Natural killer cell (primary cell): Measurements from ENCODE around the gene KIT. TPM values are rescaled to one million over a fixed set of nuclear protein-coding genes. Genes with fewer than 3 reads are reported as not detected.

Source experiments
- ATAC-seq, 3 donors: fragments of 150-1000 bp in 2 of 3; fragments of 200-7000 bp in 1 of 3; cut with Tn5 transposase; 1 replicate in 1 of 3; 2 replicates in 2 of 3; pipeline ENCODE4 v1.10.0; 2021; ENCODE audit warnings: mild to moderate bottlenecking in 2 of 3, moderate library complexity in 2 of 3
- DNase-seq, 2 donors: peaks; one replicate each; pipeline versions ENCODE4 v3.0.0 to v3.0.0-alpha.2; 2013 to 2021; ENCODE audit warnings: mixed read lengths in 1 of 2
- H3K27ac ChIP-seq: one replicate; pipeline ENCODE4 v1.5.1; 2013; ENCODE audit warnings: mild to moderate bottlenecking, low read length
- H3K27me3 ChIP-seq: one replicate; pipeline ENCODE4 v1.6.1; 2013; ENCODE audit warnings: low read length; ENCODE audit not compliant: control insufficient read depth, insufficient read depth
- H3K36me3 ChIP-seq: one replicate; pipeline ENCODE4 v1.6.1; 2013; ENCODE audit warnings: low read length; ENCODE audit not compliant: control insufficient read depth, insufficient read depth
- H3K4me1 ChIP-seq: one replicate; pipeline ENCODE4 v1.6.1; 2013; ENCODE audit warnings: low read length; ENCODE audit not compliant: control insufficient read depth, insufficient read depth
- H3K4me3 ChIP-seq: one replicate; pipeline ENCODE4 v1.5.1; 2013; ENCODE audit warnings: low read length
- H3K9me3 ChIP-seq: one replicate; pipeline ENCODE4 v1.6.1; 2013; ENCODE audit warnings: low read length; ENCODE audit not compliant: control insufficient read depth, insufficient read depth
- H3K27ac Mint-ChIP-seq, 2 donors: one replicate each; pipeline ENCODE4 v1.8.0; 2022; ENCODE audit warnings: mild to moderate bottlenecking in 2 of 2, mixed read lengths in 2 of 2, moderate library complexity in 1 of 2
- H3K27me3 Mint-ChIP-seq, 2 donors: one replicate each; pipeline ENCODE4 v1.8.0; 2022; ENCODE audit warnings: low read depth in 2 of 2, mixed read lengths in 2 of 2
- H3K36me3 Mint-ChIP-seq: one replicate; pipeline ENCODE4 v1.8.0; 2022; ENCODE audit warnings: mixed read lengths
- H3K4me1 Mint-ChIP-seq, 2 donors: one replicate each; pipeline ENCODE4 v1.8.0; 2022; ENCODE audit warnings: mixed read lengths in 2 of 2
- H3K4me3 Mint-ChIP-seq: one replicate; pipeline ENCODE4 v1.8.0; 2022; ENCODE audit warnings: mild to moderate bottlenecking, moderate library complexity, mixed read lengths
- H3K9me3 Mint-ChIP-seq, 2 donors: one replicate each; pipeline ENCODE4 v1.8.0; 2022; ENCODE audit warnings: mixed read lengths in 2 of 2
- CTCF ChIP-seq: fragments of 200-600 bp; IDR thresholded peaks from one replicate; pipeline ENCODE4 v1.8.0; 2022; ENCODE audit warnings: antibody characterized with exemption
- WGBS: methylation state at CpG from one replicate; pipeline ENCODE4 v1.1.7; 2013; ENCODE audit warnings: missing lambda C conversion rate; ENCODE audit not compliant: insufficient coverage; 5-methylcytosine and 5-hydroxymethylcytosine counted together
- intact Hi-C: fragments of 100-400 bp; cut with micrococcal nuclease; formaldehyde crosslinking; loops from one replicate; pipeline ENCODE4 v1.14.2; 2022
- total RNA-seq, 4 donors: library from RNA; stranded (reverse); fragments of 120-200 nt in 1 of 4; gene quantifications; one replicate each; pipeline versions ENCODE4 v1.2.3 to v1.2.4, GENCODE V29; 2013 to 2022

The KIT gene
- total RNA-seq, 3 donors from 2014 or later (not counting 1 experiment from before 2014, with no cell fraction given): 2.0 to 6.6 (median 3.2) TPM

DNA sequence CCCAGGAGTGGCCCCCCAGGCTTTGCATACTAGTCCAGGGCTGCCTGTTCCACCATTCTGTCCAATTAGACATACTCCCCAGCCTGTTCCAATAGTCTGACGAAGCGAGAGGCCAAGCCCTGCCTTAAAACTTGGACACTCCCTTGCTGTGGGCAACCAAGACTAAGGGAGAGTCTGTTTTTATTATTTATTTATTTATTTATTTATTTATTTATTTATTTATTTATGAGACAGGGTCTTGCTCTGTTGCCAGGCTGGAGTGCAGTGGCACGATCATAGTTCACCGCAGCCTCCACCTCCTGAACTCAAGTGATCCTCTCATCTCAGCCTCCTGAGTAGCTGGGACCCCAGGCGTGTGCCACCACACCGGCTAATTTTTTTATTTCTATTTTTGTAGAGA is 6.6 kb downstream of the KIT start:
- H3K27me3 Mint-ChIP-seq: peaks cover 33 to 57% of the 10 kb centered on the region in 2 donors
- ATAC-seq: no peak

GRCh38 chr4:54668014-54668611 is 10.4 kb downstream of the KIT start:
- Mint-ChIP-seq H3K9me3 (no peaks in the 10 kb centered on the region), H3K27ac (no peak overlapping the region), H3K4me3 (no peak overlapping the region), H3K4me1 (peaks cover 7 to 8% of the 10 kb centered on the region in 2 donors), H3K36me3 (no peaks in the 10 kb centered on the region), H3K27me3 (peaks cover 12 to 31% of the 10 kb centered on the region in 2 donors)
- no peak for TF ChIP-seq CTCF
- no peaks in the 10 kb centered on the region for H3K36me3 ChIP-seq
- DNase-seq: no peak
- peaks cover 3% of the 10 kb centered on the region for H3K4me1 ChIP-seq
- H3K9me3 ChIP-seq: no peaks in the 10 kb centered on the region
- WGBS: 31% methylated on average over 5 of the region's 6 CpGs
- intact Hi-C loops: no loop called here
- ATAC-seq: peak; percentile 54 to 70 (median 67)
- no peak overlapping the region for H3K27ac ChIP-seq
- no peak overlapping the region for H3K4me3 ChIP-seq
- H3K27me3 ChIP-seq: no peaks in the 10 kb centered on the region

More for the DNA sequence above, 6.6 kb downstream of the KIT start:
- H3K27me3 ChIP-seq: peaks cover 14% of the 10 kb centered on the region
- no peak for DNase-seq
- H3K36me3 ChIP-seq: no peaks in the 10 kb centered on the region
- peaks cover 11% of the 10 kb centered on the region for H3K4me1 ChIP-seq
- no peak overlapping the region for H3K4me3 Mint-ChIP-seq
- no peak overlapping the region for H3K4me3 ChIP-seq
- WGBS: 90% methylated on average over 4 of the region's 6 CpGs
- no peaks in the 10 kb centered on the region for H3K9me3 ChIP-seq
- no peak for TF ChIP-seq CTCF
- peaks cover 9% of the 10 kb centered on the region for H3K36me3 Mint-ChIP-seq
- no peak overlapping the region for H3K27ac ChIP-seq
- H3K9me3 Mint-ChIP-seq: no peaks in the 10 kb centered on the region
- intact Hi-C loops: no loop called here
- H3K27ac Mint-ChIP-seq: no peak overlapping the region
- H3K4me1 Mint-ChIP-seq: peaks cover 19 to 20% of the 10 kb centered on the region in 2 donors

DNA sequence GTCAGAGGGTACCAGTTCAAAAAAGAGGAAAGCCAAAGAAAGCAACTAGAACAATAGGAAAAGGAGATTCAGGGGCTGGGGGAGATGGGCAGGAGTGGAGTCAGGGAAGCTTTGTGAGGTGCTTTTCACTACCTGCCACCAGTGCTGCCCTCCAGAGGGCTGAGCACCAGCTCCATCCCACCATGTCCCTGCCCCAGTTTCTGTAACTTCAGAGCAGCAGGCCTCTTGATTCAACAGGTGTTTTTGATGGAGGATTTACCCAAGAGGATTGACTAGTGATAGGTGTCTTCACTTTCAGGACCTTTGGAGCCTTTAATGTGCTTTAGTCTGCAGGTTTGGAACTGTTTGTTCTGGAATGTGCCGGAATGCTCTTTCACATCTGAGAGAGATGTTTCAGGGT is 12.1 kb downstream of the KIT start:
- intact Hi-C loops: no loop called here
- Mint-ChIP-seq H3K9me3 (no peaks in the 10 kb centered on the region), H3K4me3 (no peak overlapping the region), H3K27ac (no peak overlapping the region), H3K4me1 (peaks cover 7 to 8% of the 10 kb centered on the region in 2 donors), H3K27me3 (peaks cover 15 to 19% of the 10 kb centered on the region in 2 donors), H3K36me3 (no peaks in the 10 kb centered on the region)
- WGBS: 94% methylated on average over 1 of the region's 1 CpG
- Histone ChIP-seq H3K9me3 (no peaks in the 10 kb centered on the region), H3K27ac (no peak overlapping the region), H3K27me3 (no peaks in the 10 kb centered on the region), H3K4me3 (no peak overlapping the region), H3K4me1 (peaks cover 3% of the 10 kb centered on the region), H3K36me3 (no peaks in the 10 kb centered on the region)
- ATAC-seq: no peak
- TF ChIP-seq CTCF: no peak
- no peak for DNase-seq
